GM18907 (cell line): ENCODE results near the gene SSTR1.
A peak's percentile ranks its signal among the peaks of the same experiment; 100 is the strongest.

ENCODE experiments used
- ATAC-seq: cut with Tn5 transposase; IDR thresholded peaks from one replicate; pipeline ENCODE4 v1.9.1; 2021; ENCODE audit warnings: mild to moderate bottlenecking, moderate library complexity; ENCODE audit not compliant: unreplicated experiment

Gene SSTR1

DNA sequence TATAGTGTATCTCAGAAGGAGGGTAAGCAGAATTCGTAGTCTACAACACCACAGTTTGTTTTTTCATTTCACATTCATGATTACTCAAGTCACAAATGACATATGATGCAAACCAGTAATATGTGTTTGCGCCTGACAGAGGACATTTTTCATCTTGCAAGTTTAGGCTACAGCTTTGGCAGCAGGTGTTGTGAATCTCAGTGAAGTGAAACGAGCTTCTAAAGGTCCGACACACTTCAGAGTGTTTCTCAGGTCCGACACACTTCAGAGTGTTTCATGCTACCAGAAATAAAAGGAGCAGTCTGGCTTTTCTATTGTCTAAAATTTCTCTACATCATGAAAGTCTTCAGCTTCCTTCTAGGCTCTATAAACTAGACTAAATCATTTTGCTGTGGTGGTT is 25.5 kb downstream of the SSTR1 start:
- no peak for ATAC-seq

DNA sequence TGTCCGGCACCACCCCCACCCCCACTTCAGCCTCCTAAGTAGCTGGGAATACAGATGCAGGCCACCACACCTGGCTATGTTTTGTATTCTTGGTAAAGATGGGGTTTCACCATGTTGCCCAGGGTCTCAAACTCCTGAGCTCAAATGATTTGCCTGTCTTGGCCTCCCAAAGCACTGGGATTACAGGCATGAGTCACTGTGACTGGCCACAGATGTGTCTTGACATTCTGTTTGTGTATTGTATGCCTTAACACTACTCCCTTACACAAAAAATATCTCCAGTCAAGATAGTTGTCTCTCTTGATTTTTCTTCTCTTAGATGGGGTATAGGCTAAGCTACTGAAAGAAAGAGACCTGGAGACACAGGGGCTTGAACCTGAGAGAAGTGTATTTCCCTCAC is 30.6 kb downstream of the SSTR1 start:
- ATAC-seq: no peak

DNA sequence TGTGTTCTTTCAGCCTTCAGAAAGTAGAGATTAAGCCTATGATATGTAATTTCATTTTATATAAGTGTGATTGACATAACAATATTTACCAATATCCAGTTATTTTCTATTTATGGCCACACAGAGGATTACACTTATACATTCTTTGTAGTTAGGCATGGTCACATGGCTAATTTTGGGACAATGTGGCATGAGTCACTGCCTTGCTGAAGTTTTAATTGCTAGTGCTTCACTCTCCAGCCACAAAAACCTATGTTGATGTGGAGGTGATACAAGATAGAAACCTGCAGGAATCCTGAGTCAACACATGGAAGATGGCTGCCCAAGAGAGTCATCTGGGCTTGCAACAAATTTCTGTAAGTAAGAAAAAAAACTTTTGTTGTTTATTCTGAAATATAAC is 31.2 kb downstream of the SSTR1 start:
- ATAC-seq: no peak

DNA sequence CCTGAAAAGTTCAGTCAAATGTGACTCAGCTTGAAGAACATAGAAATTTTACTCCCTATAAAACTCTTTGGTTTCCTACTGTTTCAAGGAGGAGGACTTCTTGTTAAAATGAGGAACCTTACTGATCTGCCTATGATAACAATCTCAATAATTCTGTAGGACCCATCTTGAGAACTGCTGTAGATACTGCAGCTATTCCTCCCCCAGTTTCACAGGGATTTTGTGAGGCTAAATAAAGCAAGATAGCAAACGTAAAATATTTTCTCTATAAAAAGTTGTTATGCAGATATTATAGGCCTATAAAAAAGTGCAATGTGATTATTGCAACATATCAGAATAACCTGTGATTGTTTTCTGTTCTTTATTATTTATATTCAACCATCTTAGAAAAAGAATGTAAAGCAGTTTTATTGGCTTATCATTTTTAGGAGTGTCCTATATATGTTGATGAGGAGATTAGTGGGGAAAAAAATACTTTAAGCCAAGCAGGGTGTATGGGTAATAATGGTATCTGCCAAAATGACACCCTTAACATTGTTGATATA is 36.1 kb downstream of the SSTR1 start:
- no peak for ATAC-seq

DNA sequence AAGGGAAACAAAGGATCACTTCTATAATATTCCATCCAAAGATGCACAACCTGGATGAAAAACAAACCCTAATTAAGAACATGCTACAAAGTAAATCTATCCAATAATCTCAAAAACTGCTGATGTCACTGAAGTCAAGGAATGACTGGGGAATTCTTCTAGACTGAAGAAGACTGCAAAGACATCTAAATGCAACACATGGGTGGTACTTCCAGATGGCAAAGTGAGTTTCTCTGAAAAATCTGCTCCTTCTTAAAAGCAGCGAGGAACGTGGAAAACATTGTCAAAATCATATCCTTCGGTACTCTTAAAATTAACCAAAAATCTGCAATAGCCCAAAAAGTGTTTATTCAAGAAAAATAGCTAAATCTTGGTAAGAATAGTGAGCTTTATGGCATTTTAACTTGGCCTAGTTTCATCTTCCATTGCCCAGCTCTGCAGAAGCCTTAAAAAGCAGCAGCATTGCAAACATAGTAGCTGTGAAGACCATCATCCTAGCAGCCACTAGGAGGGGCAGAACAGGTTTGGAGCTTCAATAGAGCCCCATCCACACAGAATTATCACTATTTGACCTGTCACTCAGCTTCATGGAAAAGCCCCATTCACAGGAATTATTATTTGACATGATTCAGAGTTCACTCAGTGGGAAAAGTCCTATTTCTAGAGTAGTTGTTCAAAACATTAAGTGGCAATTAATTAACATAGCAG is 40.8 kb downstream of the SSTR1 start:
- no peak for ATAC-seq

DNA sequence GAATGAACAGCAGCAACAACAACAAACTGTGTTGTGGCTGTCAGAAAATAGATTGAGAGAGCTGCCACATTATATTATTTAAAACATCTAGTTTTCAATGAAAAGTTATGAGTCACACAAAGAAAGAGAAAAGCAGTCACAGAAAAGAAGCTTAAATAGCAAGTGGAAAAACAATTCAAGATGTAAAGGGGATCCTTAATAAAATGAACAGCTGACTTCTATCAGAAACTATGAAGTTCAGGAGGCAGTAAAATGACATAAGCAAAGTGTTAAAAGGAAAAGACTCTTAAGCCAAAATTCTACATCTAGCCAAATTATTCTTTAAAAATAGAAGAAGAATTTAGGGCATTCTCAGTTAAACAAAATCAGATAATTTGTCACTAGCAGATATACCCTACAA is 42.6 kb downstream of the SSTR1 start:
- no peak for ATAC-seq

DNA sequence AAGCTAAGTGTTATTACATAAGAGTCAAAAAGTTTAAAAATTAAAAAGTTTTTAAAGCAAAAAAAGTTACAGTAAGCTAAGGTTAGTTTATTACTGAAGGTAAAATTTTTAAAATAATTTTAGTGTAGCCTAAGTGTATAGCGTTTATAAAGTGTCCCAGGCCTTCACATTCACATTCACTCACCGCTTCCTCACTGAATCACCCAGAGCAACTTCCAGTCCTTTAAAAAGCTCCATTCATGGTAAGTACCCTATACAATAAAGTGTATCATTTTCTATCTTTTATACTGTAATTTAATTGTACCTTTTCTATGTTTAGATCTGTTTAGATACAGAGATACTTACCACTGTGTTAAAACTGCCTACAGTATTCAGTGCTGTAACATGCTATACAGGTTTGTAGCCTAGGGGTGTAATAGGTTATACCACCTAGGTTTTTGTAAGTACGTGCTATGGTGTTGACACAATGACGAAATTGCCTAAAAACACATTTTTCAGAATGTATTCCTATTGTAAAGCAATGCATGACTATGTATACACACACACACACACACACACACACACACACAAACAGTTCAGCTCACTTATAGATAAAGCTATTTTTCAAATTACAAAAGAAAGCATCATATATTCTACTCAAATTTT is 44.5 kb downstream of the SSTR1 start:
- ATAC-seq: no peak

DNA sequence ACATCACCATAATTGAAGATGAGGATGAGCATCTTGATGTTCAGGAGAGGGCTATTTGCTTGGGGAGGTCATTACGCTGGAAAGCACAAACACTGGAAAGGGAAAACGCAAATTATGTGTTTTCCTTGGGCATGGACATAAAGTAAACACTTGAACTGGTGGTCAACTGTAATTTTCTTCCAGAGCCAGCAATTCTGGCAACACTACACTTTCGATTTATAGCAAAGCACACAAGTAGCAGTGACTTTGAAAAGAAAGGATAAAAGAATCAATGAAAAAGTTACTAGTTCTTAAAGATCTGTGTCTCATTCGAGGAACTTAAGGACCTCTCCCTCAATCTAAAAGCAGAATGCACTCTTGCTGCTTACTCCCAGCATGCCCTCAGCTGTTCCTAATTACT is 46.0 kb downstream of the SSTR1 start:
- no peak for ATAC-seq

DNA sequence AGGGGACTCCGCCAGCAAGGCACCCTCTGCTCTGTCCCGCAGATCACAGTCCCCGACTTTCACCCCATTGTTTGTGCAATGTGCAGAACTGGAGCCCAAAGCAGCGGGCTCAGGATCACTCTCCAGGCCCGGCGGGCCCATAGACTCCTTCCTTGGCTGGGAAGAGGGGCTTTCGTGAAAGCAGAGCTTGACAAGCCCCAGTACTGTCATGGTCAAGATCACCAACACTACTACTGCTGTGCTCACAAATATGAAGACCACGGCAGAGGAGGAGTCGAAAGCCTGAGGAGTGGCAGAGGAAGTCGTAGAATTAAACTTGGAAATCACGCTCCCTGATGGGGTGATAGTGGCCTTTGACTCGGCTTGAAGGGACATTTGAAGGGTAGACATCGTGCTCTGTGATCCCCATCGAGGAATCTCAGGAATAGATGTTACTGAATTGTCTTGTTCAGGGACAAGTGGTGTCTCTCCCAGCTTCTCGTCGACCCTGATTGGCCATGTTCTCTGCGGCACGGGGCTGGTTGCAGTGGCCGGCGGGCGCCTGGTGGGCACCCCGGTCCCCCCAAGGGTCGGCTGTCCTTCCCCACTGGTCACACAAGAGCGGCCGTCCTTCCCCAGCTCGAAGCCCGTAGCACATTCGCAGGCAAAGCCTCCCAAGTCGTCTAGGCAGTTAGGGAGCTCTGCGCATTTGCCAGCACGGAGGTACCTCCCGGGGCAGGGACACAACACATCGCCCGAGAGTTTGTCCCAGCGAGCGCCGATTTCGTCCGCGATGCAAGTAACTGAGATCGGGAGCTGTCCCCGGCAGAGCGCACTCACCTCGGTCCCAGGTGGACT is 47.1 kb downstream of the SSTR1 start:
- no peak for ATAC-seq

DNA sequence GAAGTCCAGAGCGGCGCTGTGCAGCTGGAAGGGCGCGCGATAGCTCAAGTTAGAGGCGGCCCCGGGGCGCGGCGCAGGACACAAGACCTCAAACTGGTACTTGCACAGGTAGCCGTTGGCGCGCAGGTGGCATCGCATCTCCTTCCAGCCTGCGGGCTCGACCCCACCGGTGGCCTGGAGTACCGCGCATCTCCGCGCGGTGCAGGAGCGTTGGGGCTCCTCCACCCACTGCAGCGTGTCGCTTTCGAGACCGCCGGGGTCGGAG is 47.6 kb downstream of the SSTR1 start:
- peak; percentile 34 for ATAC-seq

DNA sequence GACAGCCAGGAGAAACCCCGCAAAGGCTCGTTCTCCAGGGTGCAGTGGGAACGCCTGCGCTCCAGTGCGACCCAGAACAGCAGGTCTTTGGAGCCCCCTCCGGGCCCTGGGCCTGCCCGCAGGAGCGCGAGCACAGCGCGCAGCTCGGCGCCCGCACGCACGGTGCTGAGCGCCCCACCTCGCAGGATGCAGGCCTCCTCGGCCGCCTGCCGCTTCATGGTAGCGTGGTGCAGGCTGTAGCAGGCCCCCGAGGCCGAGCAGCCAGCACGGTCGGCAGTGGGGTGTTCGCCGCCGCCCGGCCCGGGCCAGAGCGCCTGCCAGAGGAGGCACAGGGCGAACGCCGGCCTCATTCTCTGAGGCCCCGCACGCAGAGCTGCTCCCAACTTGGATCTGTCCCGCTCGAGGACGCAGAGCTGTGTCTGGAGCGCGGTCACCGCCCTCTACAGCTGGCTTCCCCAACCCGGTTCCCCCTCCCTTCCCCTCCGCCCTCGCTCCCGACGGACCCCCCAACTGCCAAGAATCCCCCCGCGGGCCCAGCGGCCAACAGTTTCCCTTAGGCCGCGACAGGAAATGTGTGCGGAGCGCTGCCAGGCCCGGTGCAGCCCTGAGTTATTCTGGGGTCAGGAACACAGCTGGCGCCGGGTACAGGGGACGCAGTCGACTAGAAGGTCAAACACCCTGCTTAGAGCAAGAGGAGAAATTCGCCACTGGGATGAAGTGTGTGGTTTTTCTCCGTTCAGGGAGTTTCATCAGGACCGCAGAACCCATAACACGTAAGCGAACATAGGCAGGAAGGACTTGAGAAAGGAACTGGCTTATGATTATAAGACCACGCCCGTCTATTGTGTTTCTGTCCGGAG is 48.2 kb downstream of the SSTR1 start, which contains the start of gene CLEC14A:
Gene CLEC14A, minus strand, starts transcription at position 421 of the 860 bp plus-strand sequence. Its CDS starts 71 bp downstream, at position 350.
- peak; percentile 62 for ATAC-seq

DNA sequence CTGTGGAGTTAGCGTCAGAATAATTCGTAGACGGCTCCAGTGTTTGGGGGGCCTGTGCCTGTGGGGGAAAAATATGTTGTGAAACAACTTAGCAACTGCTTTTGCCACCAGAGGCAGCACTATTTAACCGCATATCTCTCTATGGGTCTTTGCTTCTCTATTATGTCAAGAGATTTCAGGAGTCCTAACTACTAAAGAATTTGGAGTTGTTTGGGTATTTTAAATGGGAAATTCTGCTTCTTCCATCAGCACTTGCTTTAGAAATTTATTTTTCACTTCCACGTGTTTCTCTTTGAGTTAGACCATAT is 48.8 kb downstream of the SSTR1 start:
- no peak for ATAC-seq

DNA sequence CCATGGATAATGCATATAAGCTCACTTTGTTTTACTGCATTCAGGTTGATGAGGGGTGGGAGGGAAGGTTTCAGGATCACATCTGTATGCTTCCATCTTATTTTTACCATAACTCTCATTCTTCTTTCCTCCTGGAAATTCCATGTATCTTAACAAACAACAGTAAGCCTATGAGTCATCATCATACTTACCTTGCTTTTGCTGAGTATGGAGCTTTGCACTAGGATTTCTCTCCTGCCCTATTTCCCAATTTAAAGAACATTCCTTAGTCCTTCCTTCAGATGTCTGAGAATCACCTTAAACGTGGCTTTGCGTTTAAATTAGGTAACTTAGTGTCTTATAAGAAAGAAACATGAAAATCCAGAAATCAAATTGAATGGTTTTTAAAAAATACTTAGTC is 49.8 kb downstream of the SSTR1 start:
- ATAC-seq: no peak

DNA sequence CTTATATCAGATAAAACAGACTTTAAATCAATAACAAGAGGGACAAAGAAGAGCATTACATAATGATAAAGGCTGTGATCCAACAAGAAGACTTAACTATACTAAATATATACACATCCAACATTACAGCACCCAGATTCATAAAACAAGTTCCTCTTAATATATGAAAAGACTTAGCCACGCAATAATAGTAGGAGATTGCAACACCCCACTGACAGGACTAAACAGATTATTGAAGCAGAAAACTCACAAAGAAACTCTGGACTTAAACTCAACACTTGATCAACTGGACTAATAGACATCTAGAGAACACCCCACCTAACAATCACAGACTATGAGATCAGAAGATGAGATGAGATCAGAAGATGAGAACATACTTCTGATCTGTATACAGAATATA is 53.9 kb downstream of the SSTR1 start:
- no peak for ATAC-seq
